HG03135 (cell line): ENCODE results near the gene HIVEP3.
"Not testable (repeated sequence)": the region's sequence is repeated elsewhere in the genome, so short reads cannot be mapped to it uniquely, and the experiment has no call there.

Experiments
- ATAC-seq: cut with Tn5 transposase; IDR thresholded peaks from one replicate; pipeline ENCODE4 v1.9.1; 2021; ENCODE audit warnings: mild to moderate bottlenecking, moderate library complexity; ENCODE audit not compliant: unreplicated experiment

HIVEP3 gene

DNA sequence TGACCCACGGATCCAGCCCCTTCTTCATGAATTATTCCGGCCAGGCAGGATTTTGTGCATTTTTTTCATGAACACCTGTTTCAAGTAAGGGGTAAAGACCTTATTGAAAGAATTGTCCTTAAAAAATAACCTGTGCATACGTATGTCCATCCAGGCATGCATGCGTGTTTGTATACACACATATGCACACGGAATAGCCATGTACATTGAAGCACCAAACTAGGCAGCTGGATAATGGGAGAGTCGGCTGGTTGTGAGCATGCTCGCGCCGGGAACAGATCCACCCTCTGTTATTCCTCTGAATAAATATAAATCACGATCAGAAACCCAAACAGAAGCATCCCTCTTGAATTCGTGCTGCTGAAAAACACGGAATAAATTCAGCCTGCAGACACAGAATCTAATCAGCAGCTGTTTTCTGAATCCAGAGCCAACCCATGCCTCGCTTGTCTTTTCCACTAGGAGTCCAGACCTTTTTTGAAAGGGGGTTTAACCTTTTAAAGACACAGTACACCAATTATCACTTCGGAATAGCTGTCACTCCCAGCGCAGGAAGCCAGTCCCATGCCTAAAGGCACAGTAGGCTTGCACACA lies at the start of gene HIVEP3:
HIVEP3 (minus strand) TSS at position 473 of the 594 bp plus-strand sequence.
- ATAC-seq = no peak

DNA sequence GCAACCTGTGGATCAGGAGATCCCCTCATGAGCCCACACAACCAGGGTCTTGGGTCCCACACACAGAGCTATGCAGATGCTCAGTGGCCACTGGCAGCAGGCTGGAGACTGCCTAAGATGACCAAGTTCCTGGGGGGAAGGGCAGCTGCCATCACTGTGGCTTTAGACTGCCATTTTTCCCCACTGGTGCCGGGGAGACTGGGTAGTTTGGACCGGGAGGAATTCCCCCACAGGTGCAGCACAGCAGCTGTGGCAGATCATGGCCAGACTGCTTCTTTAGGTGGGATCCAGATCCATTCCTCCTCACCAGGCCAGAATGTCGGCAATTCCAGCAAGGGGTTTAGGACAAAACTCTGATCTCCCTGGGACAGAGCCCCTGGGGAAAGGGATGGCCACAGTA lies 45.7 kb upstream of the HIVEP3 start:
- no peak for ATAC-seq

DNA sequence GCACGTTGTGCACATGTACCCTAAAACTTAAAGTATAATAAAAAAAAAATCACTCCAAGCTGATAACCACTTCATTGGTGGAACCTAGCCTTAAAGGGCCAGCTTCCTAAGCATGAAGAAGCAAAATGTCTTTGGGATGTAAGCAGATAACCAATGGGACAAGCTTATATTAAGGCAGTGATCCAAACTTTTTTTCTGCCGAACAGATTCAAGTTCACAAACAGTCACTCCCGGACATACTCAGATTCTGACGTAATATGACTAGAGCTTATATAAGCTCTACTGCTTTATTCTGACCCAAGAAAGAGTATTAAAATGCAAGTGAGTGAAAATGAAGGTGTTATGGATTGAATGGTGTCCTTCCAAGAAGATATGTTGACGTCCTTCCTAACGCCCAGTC lies 44.9 kb upstream of the HIVEP3 start:
- ATAC-seq = no peak

DNA sequence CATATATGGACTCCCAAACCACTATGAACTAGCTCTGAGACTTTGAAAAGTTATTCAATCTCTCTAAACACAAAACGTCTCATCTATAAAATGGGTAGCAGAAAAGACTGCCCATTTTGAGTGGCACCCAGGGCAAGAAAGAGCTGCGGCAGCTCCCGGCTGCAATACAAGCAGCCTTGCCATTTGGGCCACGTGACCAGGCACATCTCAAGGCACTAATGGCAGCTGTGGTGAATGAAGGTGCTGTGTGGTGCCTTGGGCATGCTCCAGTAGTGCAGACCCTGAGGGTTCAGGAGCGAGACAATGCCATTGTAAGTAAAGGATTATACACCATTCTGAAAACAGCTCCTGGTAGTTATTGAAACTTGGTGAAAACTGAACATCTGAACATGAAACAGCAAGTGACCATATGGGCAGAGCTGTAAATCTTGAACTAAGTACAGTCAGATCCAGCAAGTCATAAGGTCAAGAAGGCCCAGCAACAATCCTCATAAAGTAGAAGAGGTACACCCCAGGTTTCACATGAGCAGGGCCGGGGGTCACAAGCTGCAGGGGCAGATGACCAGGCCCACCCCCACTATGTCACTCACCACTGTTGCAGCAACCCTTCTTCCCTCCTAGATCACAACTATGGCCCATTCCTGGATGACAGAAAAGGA lies 39.4 kb upstream of the HIVEP3 start:
- no peak for ATAC-seq

DNA sequence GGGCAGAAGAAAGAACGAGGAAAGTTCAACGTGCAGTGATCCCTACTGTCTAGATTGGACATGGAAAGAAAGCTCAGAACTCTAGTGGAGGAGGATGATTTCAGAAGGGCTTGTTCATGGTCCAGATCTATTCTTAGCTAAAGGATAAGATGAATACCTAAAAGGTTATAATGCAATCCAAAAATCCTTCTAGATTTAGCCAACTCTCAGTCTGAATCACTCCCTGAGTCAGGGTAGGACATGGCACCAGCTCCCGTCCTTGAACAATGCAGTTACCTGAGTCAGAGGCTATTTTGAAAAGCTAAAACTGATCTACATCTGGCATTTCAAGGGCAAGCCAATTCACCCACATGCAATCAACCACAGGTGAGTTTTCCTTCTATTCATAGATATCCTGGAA lies 38.8 kb upstream of the HIVEP3 start:
- ATAC-seq = no peak

DNA sequence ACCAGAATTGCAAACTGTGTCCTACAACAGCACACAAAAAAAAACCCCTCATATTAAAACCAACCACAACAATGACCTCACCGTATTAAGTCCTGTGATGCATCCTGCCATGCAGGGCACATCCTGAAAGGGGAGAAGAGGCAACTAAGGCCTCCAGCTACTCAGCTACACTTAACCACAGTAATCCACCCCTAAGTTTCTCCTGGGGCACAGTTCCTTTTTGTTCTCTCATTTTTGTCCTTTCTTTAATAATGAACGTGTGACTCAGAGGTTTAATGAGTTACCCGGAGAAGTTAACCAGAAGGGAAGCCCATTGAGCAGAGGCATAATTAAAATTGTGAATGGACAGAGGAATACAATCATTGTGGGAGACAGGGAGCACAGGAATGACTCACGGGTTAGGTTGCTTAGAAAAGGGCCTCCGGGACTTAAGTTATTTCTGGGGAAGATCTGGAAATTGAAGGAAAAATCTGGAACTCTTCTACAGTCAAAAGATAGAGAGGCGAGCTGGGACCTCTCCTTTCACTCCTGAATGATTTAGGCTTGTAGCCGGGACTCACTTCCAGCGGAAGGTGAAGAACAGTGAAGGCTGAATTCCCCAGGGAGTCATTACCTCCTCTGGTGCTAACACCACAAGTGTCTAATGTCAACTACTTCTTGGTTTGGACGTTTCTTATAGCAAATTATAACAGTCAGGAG lies 36.9 kb upstream of the HIVEP3 start:
- peak; percentile 79 for ATAC-seq

DNA sequence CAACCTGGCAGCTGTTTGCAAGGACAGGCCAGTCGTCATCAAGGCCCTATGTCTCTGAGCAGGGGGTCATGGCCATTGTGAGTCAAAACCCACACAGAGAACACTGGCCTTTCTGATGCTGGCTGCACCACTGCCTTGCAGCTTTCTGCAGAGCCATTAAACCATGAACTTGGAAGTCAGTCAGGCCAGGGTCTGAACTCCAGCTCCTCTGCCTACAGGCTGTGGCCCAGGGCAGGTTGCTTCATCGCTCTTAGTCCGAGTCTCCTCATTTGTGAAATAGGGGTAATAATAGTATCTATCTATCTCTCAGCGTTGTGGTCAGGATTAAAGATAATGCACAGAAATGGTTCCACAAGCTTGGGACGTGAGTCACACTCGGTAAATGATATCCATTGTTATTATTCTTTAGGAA lies 35.8 kb upstream of the HIVEP3 start:
- no peak for ATAC-seq

DNA sequence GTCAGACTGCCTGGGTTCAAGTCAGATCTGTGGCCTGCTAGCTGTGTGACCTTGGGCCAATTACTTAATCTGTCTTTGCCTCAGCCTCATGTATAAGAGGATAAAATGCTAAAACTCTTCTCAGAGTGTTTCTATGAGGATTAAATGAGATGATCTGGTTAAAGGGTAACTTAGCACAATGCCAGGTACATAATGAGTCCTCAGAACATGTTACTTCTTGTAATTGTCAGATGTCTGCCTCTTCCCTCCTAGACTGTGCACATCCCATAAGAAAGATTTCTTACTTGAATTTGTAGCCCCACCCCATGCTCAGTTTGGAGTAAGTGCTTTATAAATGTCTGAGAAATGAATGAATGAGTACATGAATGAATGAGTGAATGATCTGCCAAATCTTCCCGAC lies 34.6 kb upstream of the HIVEP3 start:
- no peak for ATAC-seq

DNA sequence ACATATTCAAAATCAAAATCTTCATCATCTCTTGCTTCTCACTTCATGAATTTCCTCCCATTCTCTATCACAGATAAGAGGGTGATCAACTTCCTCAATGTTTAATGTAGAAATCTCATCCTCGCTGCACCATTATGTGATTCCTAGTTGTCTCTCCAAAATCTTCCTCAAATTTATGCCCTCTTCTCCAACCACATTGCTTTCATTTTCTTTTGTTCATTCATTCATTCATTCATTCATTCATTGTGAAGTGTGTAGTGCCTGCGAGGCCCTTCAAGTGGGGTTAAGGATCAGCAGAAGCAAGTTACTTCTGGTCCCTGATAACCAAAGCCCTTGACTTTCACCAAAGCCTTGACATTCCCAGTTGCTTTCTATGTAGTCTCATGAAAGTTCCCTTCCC lies 33.5 kb upstream of the HIVEP3 start:
- no peak for ATAC-seq

DNA sequence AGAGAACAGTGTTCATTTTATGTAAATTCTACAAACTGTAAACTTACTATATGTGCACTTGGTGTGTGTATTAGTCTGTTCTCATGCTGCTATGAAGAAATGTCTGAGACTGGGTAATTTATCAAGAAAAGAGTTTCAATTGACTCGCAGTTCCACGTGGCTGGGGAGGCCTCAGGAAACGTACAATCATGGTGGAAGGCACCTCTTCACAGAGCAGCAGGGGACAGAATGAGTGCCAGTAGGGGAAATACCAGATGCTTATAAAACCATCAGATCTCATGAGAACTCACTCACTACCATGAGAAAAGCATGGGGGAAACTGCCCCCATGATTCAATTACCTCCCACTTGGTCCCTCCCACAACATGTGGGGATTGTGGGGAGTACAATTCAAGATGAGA lies 32.8 kb upstream of the HIVEP3 start:
- not testable (repeated sequence) for ATAC-seq

DNA sequence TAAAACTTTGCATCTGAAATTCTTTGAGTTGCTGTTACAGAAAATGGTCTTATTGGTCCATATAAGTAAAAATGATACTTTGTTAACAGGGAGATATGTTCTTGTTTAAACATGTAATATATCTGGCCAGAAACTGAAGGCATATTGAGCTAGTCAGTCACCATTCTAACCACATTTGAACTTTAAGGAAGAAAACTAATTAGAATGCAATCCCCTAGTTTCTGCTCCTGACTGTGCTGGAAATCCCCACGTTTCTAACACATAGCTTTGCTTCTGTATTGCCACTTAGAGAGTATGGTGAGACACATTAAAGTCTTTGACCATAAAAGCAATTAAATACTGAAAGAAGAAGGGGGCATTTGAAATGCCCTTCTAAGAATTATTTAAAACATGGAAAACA lies 32.1 kb upstream of the HIVEP3 start:
- no peak for ATAC-seq

DNA sequence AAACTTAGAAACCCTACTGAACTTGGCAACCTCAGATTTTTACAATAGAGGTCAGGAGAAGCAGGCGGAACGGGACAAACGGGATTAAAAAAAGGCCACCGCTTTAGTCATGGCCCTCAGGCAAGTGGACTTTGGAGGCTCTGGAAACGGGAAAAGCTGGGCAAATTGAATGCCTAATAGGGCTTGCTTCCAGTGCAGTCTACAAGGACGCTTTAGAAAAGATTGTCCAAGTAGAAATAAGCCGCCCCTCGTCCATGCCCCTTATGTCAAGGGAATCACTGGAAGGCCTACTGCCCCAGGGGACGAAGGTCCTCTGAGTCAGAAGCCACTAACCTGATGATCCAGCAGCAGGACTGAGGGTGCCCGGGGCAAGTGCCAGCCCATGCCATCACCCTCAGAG lies 27.2 kb upstream of the HIVEP3 start:
- not testable (repeated sequence) for ATAC-seq

DNA sequence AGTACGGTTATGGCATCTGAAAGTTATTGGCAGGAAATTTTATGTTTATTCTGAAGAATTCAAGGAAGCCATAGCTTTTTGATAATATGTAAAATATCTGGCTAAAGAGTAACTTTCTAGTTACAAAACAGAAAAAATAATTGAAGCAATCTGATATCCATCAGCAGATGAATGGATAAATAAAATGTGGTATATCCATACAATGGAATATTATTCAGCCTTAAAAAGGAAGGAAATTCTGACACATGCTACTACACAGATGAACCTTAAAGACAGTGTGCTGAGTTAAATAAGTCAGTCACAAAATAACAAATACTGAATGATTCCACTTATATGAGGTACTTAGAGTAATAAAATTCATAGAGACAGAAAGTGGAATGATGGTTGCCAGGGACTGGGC lies 25.0 kb upstream of the HIVEP3 start:
- ATAC-seq = no peak

DNA sequence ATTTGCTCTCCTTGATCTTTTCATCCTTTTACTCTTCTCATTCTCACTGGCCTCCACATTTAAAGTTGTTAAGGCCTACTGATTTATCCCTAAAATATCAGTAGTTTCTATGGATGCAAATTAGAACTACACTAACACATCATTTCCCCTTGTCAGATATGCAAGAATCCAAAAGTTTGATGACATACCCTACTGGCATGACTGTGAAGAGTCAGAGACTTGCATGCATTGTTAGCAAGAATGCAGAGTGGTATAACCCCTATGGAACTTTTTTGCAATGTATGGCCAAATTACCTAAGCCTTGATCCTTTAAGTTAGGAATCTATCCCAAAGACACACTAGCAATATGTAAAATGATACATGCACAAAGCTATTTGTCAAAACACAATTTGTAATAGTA lies 23.6 kb upstream of the HIVEP3 start:
- no peak for ATAC-seq

DNA sequence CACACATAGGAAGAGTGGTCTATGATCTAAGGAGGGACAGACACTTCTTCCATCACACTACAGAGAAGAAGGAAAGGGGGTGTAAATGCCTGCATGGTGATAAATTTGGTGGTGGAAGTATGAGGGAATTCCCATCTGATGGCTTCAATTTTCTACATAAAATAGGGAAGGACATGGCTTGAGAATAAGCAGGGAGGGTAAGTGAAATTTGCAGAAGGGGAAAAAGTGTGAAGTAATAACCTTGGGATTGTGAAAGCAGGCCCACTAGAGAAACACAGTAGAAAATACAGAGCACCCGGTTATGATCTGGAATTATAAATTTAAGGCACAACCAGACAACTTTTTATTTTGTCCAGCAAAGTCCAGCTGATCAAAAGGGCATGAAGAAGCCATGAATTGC lies 22.7 kb upstream of the HIVEP3 start:
- ATAC-seq = no peak

DNA sequence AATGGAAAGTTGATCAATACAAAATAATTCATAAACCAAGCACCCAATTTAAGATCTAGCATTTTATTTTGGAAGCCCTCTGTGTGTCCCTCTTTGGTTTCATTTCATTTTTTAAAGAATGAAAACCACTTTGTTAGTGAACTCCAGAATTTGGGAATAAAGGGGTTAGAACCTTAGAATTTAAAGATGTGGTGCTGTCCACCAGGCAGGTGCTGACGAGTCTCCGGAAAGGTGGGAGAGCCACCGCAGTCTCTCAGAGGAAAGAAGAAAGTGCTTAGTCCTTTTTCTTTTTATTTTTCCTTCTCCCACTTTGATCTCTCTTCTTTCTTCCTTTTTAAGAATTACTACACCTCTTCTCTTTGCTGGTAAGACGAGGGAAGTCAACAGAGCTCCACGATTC lies 20.5 kb upstream of the HIVEP3 start:
- no peak for ATAC-seq

DNA sequence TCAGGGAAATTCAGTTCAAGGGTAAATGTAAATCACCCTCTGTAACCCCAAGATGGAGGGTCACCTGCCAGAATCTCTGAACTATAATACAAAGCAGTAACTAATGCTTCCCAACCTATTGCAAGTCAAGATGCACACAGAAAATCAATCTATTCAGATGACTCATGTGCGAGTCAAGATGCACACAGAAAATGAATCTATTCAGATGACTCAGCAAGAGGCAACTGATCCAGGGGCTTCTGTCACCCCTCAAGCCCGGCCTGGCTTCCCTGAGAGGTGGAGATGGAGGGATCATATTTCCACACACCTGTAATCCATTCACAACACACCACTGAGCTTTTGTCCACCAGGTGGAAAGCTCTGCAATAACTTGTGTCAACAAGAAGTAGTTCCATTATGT lies 17.4 kb upstream of the HIVEP3 start:
- no peak for ATAC-seq

DNA sequence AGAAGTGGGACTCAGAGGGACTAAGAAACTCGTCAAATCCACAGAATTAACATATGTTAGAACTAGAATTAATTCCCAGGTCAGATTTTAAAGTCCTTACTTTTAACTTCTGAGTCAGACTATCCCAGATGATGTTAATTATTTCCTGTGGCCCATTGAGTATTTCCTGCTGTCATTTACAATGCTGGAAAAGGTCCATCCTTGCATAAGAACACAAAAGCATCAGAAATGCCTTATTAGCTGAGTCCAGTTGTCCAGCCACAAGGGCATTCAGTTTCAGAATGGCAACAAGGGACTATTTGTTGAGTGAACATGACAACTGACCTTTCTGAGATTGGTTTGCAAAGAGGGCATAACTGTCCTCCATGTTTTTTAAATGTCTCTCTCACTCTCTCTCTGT lies 16.5 kb upstream of the HIVEP3 start:
- ATAC-seq = no peak

DNA sequence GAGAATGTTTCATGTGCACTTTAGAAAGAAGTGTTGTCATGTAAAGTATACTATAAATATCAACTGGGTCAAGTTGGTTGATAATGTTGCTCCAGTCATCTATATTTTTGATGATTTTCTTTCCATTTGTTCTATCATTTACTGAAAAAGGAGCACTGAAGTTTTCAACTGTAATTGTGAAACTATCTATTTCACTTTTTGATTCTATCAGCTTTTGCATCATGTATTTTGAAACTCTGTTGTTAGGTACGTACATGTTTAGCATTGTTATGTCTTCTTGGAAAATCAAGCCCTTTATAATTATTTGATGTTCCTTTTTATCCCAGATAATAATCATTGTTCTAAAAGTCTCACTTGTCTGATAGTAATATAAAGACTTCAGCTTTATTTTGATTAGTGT lies 14.4 kb upstream of the HIVEP3 start:
- ATAC-seq = no peak

DNA sequence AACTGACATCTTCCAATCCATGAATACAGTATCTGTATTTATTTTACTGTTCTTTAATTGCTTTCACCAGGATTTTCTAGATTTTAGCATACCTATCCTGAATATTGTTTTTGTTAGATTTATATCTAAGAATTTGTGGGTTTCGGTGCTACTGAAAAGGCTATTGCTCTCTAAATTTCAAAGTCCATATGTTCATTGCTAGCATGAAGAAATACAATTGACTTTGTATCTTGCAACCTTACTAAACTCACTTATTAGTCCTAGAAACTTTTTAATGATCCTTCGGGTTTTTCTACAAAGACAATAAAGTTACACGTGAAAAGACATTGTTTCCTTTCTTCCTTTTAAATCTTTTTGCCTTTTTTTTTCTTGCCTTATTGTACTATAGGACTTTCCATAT lies 12.9 kb upstream of the HIVEP3 start:
- ATAC-seq = no peak

DNA sequence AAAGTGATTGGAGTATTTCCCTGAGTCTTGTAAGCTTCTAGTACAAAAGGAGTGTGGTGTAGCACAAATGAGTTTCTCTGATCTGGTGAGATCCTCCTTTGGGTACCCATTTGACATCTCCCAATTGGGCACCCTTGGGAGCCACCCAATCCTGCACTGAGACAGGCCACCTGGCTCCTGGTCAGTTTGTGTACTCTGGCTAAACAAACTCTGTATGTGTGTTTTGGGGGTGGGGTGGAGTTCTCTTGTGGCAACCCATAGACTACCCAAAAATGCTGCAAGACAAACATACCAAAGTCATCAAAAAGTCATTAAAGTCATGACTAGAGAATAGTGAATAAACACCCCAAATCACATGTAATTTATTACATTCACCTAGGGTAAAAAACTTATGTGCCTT lies 8.4 kb upstream of the HIVEP3 start:
- ATAC-seq = no peak

DNA sequence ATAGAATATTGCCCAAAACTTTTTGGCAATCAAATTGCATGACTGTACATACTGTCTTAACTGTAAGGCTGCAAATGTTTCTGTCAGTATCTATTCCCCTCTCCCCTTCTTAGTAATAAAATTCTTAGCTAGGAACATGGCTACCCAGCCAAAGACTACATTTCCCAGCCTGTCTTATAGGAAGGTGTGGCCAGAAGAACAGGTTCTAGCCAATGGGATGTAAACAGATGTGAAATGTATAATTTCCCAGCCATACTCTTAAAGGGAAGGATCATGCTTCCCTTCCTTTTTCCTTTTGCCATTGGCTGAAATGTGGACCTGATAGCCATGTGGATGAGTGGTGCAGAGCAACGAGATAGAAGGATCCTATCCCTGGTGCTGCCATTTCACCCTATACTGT lies 7.0 kb upstream of the HIVEP3 start:
- ATAC-seq = no peak

DNA sequence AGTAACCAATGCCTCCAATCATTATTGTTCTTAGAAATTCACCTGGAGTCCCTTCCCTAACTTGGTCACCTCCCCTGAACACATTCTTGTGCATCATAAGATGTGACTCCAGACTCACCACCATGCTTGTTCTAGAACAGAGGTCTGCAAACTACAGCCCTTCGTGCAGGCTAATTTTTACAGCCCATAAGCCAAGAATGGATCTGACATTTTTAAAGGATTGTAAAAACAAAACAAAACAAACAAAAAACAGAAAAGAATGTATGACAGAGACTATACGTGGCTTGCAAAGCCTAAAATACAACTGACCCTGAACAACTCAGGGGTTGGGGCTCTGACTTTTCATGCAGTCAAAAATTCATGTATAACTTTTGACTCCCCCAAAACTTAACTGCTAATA lies 6.2 kb upstream of the HIVEP3 start:
- no peak for ATAC-seq
